Endometrial microvascular endothelial cells (primary cell): ENCODE measurements around the gene PAQR4. TPM values are rescaled to one million over a fixed set of nuclear protein-coding genes. Genes with fewer than 3 reads are reported as not detected.
"Not testable (repeated sequence)": the region's sequence is repeated elsewhere in the genome, so short reads cannot be mapped to it uniquely, and the experiment has no call there.

Source experiments
- in situ Hi-C: cut with HindIII; loops from 2 replicates; pipeline ENCODE4 v1.10.0; 2017; ENCODE audit warnings: low sequenced_read_pairs, low pct_unique_long_range_greater_than_20kb; ENCODE audit errors: inconsistent ontology term
- total RNA-seq: library from RNA; depleted of rRNA; stranded (reverse); fragments of >200 nt; gene quantifications from one replicate; pipeline ENCODE4 v1.2.3, GENCODE V29; 2015; ENCODE audit errors: inconsistent ontology term

Gene PAQR4
- 27.3 TPM for total RNA-seq

- in situ Hi-C loops: no loop called here
Observed at GRCh38 chr16:2968738-2969544, at the start of gene PAQR4. Gene PAQR4 (plus strand): TSS chr16:2969348. CDS start chr16:2969675, 327 bp downstream.

DNA sequence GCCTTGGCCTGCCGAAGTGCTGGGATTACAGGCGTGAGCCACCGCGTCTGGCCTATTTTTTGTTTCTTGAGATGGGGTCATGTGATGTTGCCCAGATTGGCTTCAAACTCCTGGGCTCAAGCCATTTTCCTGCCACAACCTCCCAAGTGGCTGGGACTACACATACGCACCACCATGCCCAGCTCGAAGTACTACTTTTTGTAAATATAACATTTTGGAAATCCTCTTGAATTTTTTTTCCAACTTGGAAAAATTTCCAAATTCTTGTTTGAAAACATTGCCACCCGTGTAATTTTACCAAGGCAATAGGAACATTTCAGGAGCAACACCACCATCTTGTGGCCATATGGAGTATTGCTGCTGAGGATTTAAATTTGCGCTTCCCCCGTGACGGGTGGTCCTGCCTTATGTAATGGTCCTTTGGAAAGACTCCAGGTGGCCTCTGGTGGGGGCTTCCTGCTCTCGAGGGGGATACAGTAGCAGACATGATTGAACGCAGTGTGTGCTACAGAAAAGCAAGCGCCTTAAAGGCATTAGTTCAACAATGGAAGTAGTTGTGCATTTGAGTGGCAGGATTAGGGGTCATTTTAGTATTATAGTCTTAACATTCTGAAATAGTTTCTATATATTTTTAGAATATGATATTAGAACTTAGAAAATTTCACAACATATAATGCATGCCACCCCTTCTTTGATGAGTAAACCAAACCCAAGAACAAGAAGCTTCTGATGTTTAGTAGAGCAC lies 49.5 kb upstream of the PAQR4 start:
- in situ Hi-C loops: no loop called here

- in situ Hi-C loops: no loop called here
Observed at GRCh38 chr16:2923481-2923880, 45.7 kb upstream of the PAQR4 start.

DNA sequence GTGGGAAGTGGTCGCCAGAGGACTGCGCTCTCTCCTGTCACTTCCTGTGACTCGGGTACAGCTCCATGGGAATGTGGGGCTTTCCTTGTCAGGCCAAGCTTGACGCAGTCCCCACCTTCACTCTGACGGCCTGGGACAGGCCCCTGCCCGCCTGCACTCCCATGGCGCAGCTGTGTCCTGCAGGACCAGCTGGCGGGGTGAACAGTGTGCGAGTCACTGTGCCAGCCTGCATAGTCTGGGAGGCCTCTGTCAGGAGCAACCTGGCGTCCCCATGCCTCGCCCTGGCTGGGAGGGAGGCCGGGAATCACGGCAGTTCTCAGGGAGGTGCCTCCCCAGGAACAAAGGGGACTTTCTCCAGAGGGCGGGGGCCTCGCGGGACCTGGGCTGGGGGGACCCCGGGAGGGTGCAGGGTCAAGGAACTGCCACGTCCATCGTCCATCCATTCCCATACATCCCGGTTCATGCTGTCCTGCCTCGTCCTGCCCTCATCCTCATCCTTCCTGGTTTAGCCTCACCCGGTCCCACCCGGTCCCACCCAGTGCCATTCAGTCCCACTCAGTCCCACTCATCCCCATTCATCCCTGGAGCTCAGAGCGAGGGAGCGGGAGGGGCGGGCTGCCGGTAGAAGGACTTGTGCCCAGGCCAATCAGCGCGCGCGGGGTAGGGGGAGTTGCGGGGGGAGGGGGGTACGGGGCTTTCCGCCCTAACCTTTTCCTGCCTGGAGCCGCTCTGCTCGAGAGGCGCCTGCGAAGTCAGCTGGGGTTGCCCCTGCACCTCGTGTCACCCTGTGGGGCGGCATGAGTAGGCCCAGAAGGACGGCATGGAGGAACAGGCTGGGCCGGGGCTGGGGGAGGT lies 44.0 kb upstream of the PAQR4 start:
- in situ Hi-C loops: no loop called here

GRCh38 chr16:2925951-2926649 lies 43.0 kb upstream of the PAQR4 start:
- in situ Hi-C loops: no loop called here

DNA sequence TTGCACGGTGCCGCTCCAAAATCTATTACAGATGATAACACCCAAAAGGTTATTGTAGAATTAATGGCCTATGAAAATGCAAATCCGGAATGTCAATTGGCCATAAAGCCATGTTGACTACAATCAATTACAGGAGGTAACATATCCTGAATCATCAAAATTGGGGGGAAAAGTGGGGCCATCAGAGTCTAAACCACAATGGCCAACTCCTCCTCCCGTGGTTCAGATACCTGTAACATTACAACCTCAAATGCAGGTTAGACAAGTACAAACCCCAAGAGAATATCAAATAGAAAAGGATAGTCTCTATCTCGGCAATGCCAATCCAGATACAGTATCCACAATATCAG lies 42.5 kb upstream of the PAQR4 start:
- in situ Hi-C loops: no loop called here

- in situ Hi-C loops: no loop called here
Observed at GRCh38 chr16:2927010-2927646, 42.0 kb upstream of the PAQR4 start.

DNA sequence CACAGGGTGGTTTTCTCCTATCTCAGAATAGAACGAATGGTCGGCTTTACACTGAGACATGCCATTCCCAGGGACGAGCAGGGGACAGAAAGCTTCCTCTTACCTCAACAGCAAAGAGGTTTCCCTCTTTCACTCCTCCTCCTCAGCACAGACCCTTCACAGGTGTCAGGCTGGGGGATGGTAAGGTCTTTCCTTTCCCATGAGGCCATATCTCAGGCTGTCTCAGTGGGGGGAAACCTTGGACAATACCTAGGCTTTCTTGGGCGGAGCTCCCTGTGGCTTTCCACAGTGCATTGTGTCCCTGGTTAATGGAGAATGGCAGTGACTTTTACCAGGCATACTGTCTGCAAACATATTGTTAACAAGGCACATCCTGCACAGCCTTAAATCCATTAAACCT lies 41.0 kb upstream of the PAQR4 start:
- in situ Hi-C loops: not testable (repeated sequence)

DNA sequence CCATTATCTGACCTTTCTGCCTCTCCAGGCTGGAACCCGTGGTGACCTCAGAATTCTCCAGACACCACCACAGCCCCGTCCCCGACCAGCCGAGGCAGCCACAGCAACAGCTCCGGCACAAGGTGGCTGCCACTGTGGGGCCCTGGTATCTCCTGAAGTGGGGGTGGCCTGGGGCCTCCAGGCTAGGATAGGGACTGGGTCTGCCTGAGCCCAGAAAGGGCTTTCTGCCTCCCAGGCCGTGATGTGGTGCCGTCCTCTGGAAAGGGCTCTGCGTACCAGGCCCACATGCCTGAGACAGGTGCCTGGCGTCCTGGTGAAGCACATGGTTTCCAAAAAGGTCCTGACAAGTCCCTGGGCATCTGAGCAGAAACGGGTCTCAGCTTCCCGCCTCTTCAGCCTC lies 40.4 kb upstream of the PAQR4 start:
- in situ Hi-C loops: no loop called here

DNA sequence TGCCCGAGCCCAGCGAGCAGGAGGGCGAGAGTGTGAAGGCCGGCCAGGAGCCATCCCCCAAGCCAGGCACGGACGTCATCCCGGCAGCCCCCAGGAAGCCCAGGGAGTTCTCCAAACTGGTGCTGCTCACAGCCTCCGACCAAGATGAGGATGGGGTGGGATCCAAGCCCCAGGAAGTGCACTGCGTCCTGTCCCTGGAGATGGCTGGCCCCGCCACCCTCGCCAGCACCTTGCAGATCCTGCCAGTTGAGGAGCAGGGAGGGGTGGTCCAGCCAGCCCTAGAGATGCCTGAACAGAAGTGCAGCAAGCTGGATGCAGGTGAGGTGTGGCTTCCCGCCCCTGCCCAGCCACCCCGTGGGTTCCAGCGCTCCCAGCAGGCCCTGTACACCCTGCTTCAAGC lies 39.5 kb upstream of the PAQR4 start:
- in situ Hi-C loops: no loop called here

DNA sequence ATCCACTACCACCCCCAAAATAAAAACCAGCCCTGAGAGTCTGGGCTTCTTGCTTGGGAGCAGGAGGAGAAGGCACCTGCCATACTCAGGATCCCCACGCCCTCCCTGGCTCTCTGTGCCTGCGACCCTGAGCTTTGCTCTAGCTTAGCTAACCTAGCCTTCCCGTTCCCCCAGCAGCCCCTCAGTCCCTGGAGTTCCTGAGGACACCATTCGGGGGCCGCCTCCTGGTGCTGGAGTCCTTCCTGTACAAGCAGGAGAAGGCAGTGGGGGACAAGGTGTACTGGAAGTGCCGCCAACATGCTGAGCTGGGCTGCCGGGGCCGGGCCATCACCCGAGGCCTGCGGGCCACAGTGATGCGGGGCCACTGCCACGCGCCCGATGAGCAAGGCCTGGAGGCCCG lies 38.9 kb upstream of the PAQR4 start:
- in situ Hi-C loops: no loop called here

- in situ Hi-C loops: not testable (repeated sequence)
Observed at GRCh38 chr16:2931231-2931914, 37.8 kb upstream of the PAQR4 start.

DNA sequence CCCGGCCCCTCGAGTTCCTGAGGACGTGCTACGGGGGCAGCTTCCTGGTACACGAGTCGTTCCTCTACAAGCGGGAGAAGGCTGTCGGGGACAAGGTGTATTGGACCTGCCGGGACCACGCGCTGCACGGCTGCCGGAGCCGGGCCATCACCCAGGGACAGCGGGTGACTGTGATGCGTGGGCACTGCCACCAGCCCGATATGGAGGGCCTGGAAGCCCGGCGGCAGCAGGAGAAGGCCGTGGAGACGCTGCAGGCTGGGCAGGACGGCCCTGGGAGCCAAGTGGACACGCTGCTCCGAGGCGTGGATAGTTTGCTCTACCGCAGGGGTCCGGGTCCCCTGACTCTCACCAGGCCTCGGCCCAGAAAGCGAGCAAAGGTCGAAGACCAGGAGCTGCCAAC lies 36.0 kb upstream of the PAQR4 start:
- in situ Hi-C loops: no loop called here

GRCh38 chr16:2933701-2934100 lies 35.4 kb upstream of the PAQR4 start:
- in situ Hi-C loops: no loop called here

DNA sequence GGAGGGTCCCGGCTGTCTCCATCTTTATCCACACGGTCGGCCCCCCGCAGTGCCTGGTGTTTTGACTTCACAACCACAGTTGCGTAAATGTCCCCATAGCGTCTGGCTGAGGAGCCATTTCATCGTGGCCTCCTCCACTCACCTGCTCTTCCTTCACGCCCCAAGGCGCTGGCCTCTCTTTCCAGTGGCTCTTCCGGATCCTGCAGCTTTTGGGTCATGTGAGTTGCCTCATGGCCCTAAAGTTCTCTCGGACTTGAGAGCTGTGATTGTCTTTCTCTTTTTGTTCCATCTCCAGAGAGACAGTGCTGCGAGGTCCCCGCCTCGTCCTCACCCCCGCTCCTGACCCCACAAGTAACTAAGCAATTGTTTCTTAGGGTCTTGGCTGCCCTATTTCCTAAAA lies 34.7 kb upstream of the PAQR4 start:
- in situ Hi-C loops: no loop called here

DNA sequence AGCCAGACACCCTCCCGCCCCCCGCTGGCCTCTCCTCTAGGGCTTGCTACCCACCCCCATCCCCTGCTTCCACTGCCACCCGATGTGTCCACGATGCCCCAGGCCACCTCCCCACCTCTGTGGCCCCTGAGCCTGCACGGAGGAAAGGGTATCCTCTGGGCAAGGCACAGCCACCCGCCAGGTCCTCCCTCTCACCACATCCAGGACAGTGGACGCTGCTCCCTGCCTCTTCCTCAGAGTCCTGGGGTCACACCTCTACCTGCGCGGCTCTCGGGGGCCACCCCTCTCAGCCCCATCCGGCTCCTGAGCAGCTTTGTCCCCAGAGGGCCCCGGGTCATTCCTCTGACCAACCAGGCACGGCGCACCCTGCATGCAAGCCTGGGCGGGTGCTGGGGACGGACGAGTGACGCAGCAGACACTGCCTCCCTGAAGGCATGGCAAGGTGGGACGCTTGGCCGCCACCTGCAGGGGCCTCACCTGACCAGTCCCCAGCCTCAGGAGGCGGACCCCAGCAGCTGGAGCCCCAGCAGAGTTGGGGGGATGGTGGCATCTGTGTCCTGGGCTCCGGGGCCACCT lies 32.6 kb upstream of the PAQR4 start:
- in situ Hi-C loops: no loop called here

DNA sequence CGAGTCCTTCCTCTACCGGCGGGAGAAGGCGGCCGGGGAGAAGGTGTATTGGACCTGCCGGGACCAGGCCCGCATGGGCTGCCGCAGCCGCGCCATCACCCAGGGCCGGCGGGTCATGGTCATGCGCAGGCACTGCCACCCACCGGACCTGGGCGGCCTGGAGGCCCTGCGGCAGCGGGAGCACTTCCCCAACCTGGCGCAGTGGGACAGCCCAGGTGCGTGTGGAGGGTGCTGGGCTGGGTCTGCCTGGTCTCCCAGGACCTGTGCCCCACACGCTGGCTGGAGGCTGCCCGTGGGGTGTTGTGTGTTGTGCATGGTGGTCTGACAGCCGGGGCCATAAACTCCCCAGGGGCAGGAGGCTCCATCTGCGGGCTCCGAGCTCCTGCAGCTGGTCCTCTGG lies 32.0 kb upstream of the PAQR4 start:
- in situ Hi-C loops: no loop called here

DNA sequence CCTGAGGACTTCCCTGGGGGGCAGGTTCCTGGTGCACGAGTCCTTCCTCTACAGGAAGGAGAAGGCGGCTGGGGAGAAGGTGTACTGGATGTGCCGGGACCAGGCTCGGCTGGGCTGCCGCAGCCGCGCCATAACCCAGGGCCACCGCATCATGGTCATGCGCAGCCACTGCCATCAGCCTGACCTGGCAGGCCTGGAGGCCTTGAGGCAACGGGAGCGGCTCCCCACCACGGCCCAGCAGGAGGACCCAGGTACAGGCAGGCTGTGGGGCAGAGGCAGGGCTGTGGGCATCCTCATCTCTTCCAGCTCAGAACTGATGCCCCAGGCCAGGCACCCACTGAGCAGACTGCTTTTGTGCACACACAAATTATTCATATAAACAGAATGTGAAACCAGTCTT lies 30.9 kb upstream of the PAQR4 start:
- in situ Hi-C loops: no loop called here
